Activated CD4-positive, alpha-beta T cell treated with anti-CD3 and anti-CD28 coated beads, Interleukin-10, Interleukin-2, amounts not matched to agents 100 ng/mL and 50 ng/mL, durations not matched to agents 16 hours and 8 hours (primary cell): Measurements from ENCODE around the gene FHIT.
A peak's percentile ranks its signal among the peaks of the same experiment; 100 is the strongest.

Source experiments
- DNase-seq: peaks from one replicate; pipeline ENCODE4 v3.0.0-alpha.2; 2020

Gene FHIT

GRCh38 chr3:60243456-60243855, 1007.8 kb downstream of the FHIT start:
- no peak for DNase-seq

GRCh38 chr3:60240492-60240891, 1010.8 kb downstream of the FHIT start:
- no peak for DNase-seq

GRCh38 chr3:60238550-60238949, 1012.7 kb downstream of the FHIT start:
- no peak for DNase-seq

- no peak for DNase-seq
These were observed 1021.8 kb downstream of the FHIT start for GRCh38 chr3:60229502-60229901.

GRCh38 chr3:60228823-60229222, 1022.4 kb downstream of the FHIT start:
- DNase-seq = no peak

- no peak for DNase-seq
These were observed 1024.3 kb downstream of the FHIT start for GRCh38 chr3:60226912-60227311.

- DNase-seq = no peak
These were observed 1025.4 kb downstream of the FHIT start for GRCh38 chr3:60225848-60226247.

GRCh38 chr3:60220768-60221167, 1030.5 kb downstream of the FHIT start:
- no peak for DNase-seq

- DNase-seq = no peak
These were observed 1031.8 kb downstream of the FHIT start for GRCh38 chr3:60219501-60219900.

- no peak for DNase-seq
These were observed 1033.9 kb downstream of the FHIT start for GRCh38 chr3:60217156-60217911.

GRCh38 chr3:60216462-60217075, 1034.7 kb downstream of the FHIT start:
- DNase-seq = no peak

GRCh38 chr3:60215946-60216345, 1035.3 kb downstream of the FHIT start:
- DNase-seq = no peak

GRCh38 chr3:60207905-60208304, 1043.3 kb downstream of the FHIT start:
- DNase-seq = no peak

- no peak for DNase-seq
These were observed 1045.0 kb downstream of the FHIT start for GRCh38 chr3:60206206-60206605.

- DNase-seq = no peak
These were observed 1049.1 kb downstream of the FHIT start for GRCh38 chr3:60202052-60202726.

GRCh38 chr3:60199306-60199705, 1051.9 kb downstream of the FHIT start:
- no peak for DNase-seq

GRCh38 chr3:60198179-60198720, 1053.0 kb downstream of the FHIT start:
- DNase-seq = no peak

GRCh38 chr3:60192297-60193114, 1058.7 kb downstream of the FHIT start:
- DNase-seq = peak; percentile 74

GRCh38 chr3:60190073-60190472, 1061.2 kb downstream of the FHIT start:
- DNase-seq = peak; percentile 54

- DNase-seq = peak; percentile 45
These were observed 1061.9 kb downstream of the FHIT start for GRCh38 chr3:60189304-60189703.

- peak; percentile 50 for DNase-seq
These were observed 1062.4 kb downstream of the FHIT start for GRCh38 chr3:60188803-60189202.

GRCh38 chr3:60187343-60187742, 1063.9 kb downstream of the FHIT start:
- no peak for DNase-seq

- DNase-seq = peak; percentile 36
These were observed 1064.9 kb downstream of the FHIT start for GRCh38 chr3:60186359-60186758.
